ENCODE results near the gene MYO10.
A peak's percentile ranks its signal among the peaks of the same experiment; 100 is the strongest.
"Not testable (repeated sequence)": the region's sequence is repeated elsewhere in the genome, so short reads cannot be mapped to it uniquely, and the experiment has no call there.

Gene MYO10

GRCh38 chr5:16936150-16936988 lies at the start of gene MYO10:
Gene MYO10, minus strand, starts transcription at chr5:16936288. Its CDS starts 480 bp downstream, at chr5:16935808.
- DNase-seq (ENCODE audit: low read depth in 2 of 2): peak in 1 of 2 donors; percentile 6

- DNase-seq (ENCODE audit: low read depth in 2 of 2): not testable (repeated sequence)
Measured at GRCh38 chr5:16985304-16985703, 49.2 kb upstream of the MYO10 start.

GRCh38 chr5:16983972-16984371 lies 47.9 kb upstream of the MYO10 start:
- no peak for DNase-seq (ENCODE audit: low read depth in 2 of 2)

- DNase-seq (ENCODE audit: low read depth in 2 of 2): no peak
Measured at GRCh38 chr5:16983022-16983639, 47.0 kb upstream of the MYO10 start.

- DNase-seq (ENCODE audit: low read depth in 2 of 2): no peak
Measured at GRCh38 chr5:16981700-16982099, 45.6 kb upstream of the MYO10 start.

- no peak for DNase-seq (ENCODE audit: low read depth in 2 of 2)
Measured at GRCh38 chr5:16980983-16981382, 44.9 kb upstream of the MYO10 start.

GRCh38 chr5:16978296-16978695 lies 42.2 kb upstream of the MYO10 start:
- no peak for DNase-seq (ENCODE audit: low read depth in 2 of 2)

GRCh38 chr5:16976625-16977008 lies 40.5 kb upstream of the MYO10 start:
- DNase-seq (ENCODE audit: low read depth in 2 of 2): no peak

- DNase-seq (ENCODE audit: low read depth in 2 of 2): no peak
Measured at GRCh38 chr5:16975950-16976624, 40.0 kb upstream of the MYO10 start.

GRCh38 chr5:16974981-16975380 lies 38.9 kb upstream of the MYO10 start:
- DNase-seq (ENCODE audit: low read depth in 2 of 2): no peak

- DNase-seq (ENCODE audit: low read depth in 2 of 2): no peak
Measured at GRCh38 chr5:16970826-16971225, 34.7 kb upstream of the MYO10 start.

- DNase-seq (ENCODE audit: low read depth in 2 of 2): no peak
Measured at GRCh38 chr5:16970260-16970659, 34.2 kb upstream of the MYO10 start.

GRCh38 chr5:16965581-16965980 lies 29.5 kb upstream of the MYO10 start:
- no peak for DNase-seq (ENCODE audit: low read depth in 2 of 2)

- no peak for DNase-seq (ENCODE audit: low read depth in 2 of 2)
Measured at GRCh38 chr5:16963821-16964220, 27.7 kb upstream of the MYO10 start.

GRCh38 chr5:16961131-16961530 lies 25.0 kb upstream of the MYO10 start:
- DNase-seq (ENCODE audit: low read depth in 2 of 2): no peak

- no peak for DNase-seq (ENCODE audit: low read depth in 2 of 2)
Measured at GRCh38 chr5:16957304-16958196, 21.5 kb upstream of the MYO10 start.

GRCh38 chr5:16953729-16954128 lies 17.6 kb upstream of the MYO10 start:
- no peak for DNase-seq (ENCODE audit: low read depth in 2 of 2)

GRCh38 chr5:16952968-16953671 lies 17.0 kb upstream of the MYO10 start:
- no peak for DNase-seq (ENCODE audit: low read depth in 2 of 2)

GRCh38 chr5:16946725-16947124 lies 10.6 kb upstream of the MYO10 start:
- no peak for DNase-seq (ENCODE audit: low read depth in 2 of 2)

GRCh38 chr5:16944816-16945562 lies 8.9 kb upstream of the MYO10 start:
- DNase-seq (ENCODE audit: low read depth in 2 of 2): no peak

Measured in stimulated activated CD8-positive, alpha-beta memory T cell treated with anti-CD3 and anti-CD28 coated beads, Interleukin-7, amount 100 ng/mL, for 4 hours (primary cell).